HL-60 (cell line): ENCODE data around the gene EHF.

ENCODE experiments used
- GABPA ChIP-seq: IDR thresholded peaks from 2 replicates; pipeline ENCODE4 v1.6.1; 2012; ENCODE audit warnings: low read depth
- POLR2AphosphoS5 ChIP-seq: IDR thresholded peaks from 2 replicates; pipeline ENCODE4 v1.6.1; 2012; ENCODE audit warnings: low read depth
- REST ChIP-seq: IDR thresholded peaks from 2 replicates; pipeline ENCODE4 v1.6.1; 2012; ENCODE audit warnings: low read depth; ENCODE audit not compliant: insufficient replicate concordance
- SPI1 ChIP-seq: IDR thresholded peaks from 2 replicates; pipeline ENCODE4 v1.6.1; 2012; ENCODE audit warnings: low read depth, mild to moderate bottlenecking, borderline replicate concordance
- TF ChIP-seq, protein P1 (sequence below): IDR thresholded peaks from one replicate; pipeline ENCODE4 v1.5.1; 2011; ENCODE audit warnings: low read length, control low read depth, inconsistent platforms; ENCODE audit not compliant: insufficient read depth

DNA sequence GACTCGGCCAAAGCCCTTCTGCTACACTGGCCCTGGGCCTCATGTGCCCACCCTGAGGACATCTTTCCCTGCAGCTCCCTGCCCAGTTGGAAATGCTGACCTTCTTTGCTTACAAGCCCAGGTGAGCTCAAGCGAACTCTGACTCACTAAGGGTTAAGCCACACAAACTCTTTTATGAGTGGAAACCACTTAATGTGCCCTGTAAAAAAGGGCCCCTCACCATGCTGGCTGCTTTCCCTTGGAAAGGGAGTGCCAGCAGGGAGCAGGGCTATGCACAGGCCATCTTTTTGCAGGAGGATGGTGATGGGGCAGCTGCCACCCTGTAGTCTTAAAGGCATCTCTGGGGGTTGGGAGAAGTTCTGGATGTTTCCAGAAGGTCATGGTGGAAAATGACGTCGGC lies 18.7 kb downstream of the EHF start:
- TF ChIP-seq SPI1 (no peak), GABPA (no peak), POLR2AphosphoS5 (no peak), REST (no peak)
- TF ChIP-seq, protein P1, sequence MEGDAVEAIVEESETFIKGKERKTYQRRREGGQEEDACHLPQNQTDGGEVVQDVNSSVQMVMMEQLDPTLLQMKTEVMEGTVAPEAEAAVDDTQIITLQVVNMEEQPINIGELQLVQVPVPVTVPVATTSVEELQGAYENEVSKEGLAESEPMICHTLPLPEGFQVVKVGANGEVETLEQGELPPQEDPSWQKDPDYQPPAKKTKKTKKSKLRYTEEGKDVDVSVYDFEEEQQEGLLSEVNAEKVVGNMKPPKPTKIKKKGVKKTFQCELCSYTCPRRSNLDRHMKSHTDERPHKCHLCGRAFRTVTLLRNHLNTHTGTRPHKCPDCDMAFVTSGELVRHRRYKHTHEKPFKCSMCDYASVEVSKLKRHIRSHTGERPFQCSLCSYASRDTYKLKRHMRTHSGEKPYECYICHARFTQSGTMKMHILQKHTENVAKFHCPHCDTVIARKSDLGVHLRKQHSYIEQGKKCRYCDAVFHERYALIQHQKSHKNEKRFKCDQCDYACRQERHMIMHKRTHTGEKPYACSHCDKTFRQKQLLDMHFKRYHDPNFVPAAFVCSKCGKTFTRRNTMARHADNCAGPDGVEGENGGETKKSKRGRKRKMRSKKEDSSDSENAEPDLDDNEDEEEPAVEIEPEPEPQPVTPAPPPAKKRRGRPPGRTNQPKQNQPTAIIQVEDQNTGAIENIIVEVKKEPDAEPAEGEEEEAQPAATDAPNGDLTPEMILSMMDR: no peak
